NCI-H1694 treated with DMSO at 0.1 percent for 48 hours (cell line): ENCODE results near the gene SPATA4.

Source experiments
- DNase-seq: peaks from one replicate; lab custom pipeline; 2025; lab: John Stamatoyannopoulos, UW

SPATA4 gene

GRCh38 chr4:176189891-176190795 is 5.2 kb downstream of the SPATA4 start:
- DNase-seq: no peak

GRCh38 chr4:176188654-176189053 is 6.7 kb downstream of the SPATA4 start:
- no peak for DNase-seq

GRCh38 chr4:176187624-176188023 is 7.8 kb downstream of the SPATA4 start:
- DNase-seq: no peak

GRCh38 chr4:176186671-176187395 is 8.6 kb downstream of the SPATA4 start:
- no peak for DNase-seq

- no peak for DNase-seq
These were observed 9.3 kb downstream of the SPATA4 start for GRCh38 chr4:176186067-176186466.

- no peak for DNase-seq
These were observed 10.3 kb downstream of the SPATA4 start for GRCh38 chr4:176185051-176185450.

- no peak for DNase-seq
These were observed 32.3 kb downstream of the SPATA4 start for GRCh38 chr4:176163041-176163440.

GRCh38 chr4:176156656-176157055 is 38.7 kb downstream of the SPATA4 start:
- DNase-seq: no peak

GRCh38 chr4:176153124-176153523 is 42.3 kb downstream of the SPATA4 start:
- no peak for DNase-seq

- DNase-seq: no peak
These were observed 44.7 kb downstream of the SPATA4 start for GRCh38 chr4:176150704-176151103.

GRCh38 chr4:176150356-176150682 is 45.1 kb downstream of the SPATA4 start:
- DNase-seq: peak; percentile 10

GRCh38 chr4:176149680-176150355 is 45.6 kb downstream of the SPATA4 start:
- DNase-seq: no peak

GRCh38 chr4:176142253-176142652 is 53.1 kb downstream of the SPATA4 start:
- no peak for DNase-seq

GRCh38 chr4:176139518-176139917 is 55.9 kb downstream of the SPATA4 start:
- DNase-seq: no peak

GRCh38 chr4:176137631-176138030 is 57.8 kb downstream of the SPATA4 start:
- DNase-seq: no peak

GRCh38 chr4:176134670-176135069 is 60.7 kb downstream of the SPATA4 start:
- DNase-seq: no peak
